Measurements from ENCODE around the gene CSGALNACT2.

CSGALNACT2 gene

GRCh38 chr10:43188702-43189101 lies 50.5 kb downstream of the CSGALNACT2 start:
- Histone ChIP-seq H3K4me1 (ENCODE audit: low read depth, poor library complexity, severe bottlenecking) (no peaks in the 10 kb centered on the region), H3K4me2 (no peak overlapping the region), H3K36me3 (ENCODE audit: insufficient read depth) (no peaks in the 10 kb centered on the region), H3K27ac (no peak overlapping the region), H3K9ac (no peak overlapping the region), H4K20me1 (ENCODE audit: insufficient read depth) (no peaks in the 10 kb centered on the region), H3K79me2 (ENCODE audit: insufficient read depth, low read depth) (no peaks in the 10 kb centered on the region), H2AFZ (ENCODE audit: low read depth) (no peak overlapping the region), H3K4me3 (IDR thresholded peaks at IDR 0.05; ENCODE audit: insufficient read depth, low read depth, low read length) (no peak overlapping the region), H3K27me3 (ENCODE audit: insufficient read depth, low read depth) (no peaks in the 10 kb centered on the region)
- no peak for TF ChIP-seq CTCF (conservative IDR thresholded peaks at IDR 0.05; ENCODE audit: low read depth, low read length)

GRCh38 chr10:43190289-43190688 lies 52.0 kb downstream of the CSGALNACT2 start:
- TF ChIP-seq CTCF (conservative IDR thresholded peaks at IDR 0.05; ENCODE audit: low read depth, low read length): no peak

GRCh38 chr10:43190775-43191174 lies 52.5 kb downstream of the CSGALNACT2 start:
- Histone ChIP-seq H2AFZ (ENCODE audit: low read depth) (no peak overlapping the region), H3K27me3 (ENCODE audit: insufficient read depth, low read depth) (no peaks in the 10 kb centered on the region), H3K27ac (no peak overlapping the region), H3K4me2 (no peak overlapping the region), H3K4me3 (IDR thresholded peaks at IDR 0.05; ENCODE audit: insufficient read depth, low read depth, low read length) (no peak overlapping the region), H3K79me2 (ENCODE audit: insufficient read depth, low read depth) (no peaks in the 10 kb centered on the region), H3K9ac (no peak overlapping the region), H3K4me1 (ENCODE audit: low read depth, poor library complexity, severe bottlenecking) (no peaks in the 10 kb centered on the region), H3K36me3 (ENCODE audit: insufficient read depth) (no peaks in the 10 kb centered on the region), H4K20me1 (ENCODE audit: insufficient read depth) (no peaks in the 10 kb centered on the region)
- TF ChIP-seq CTCF (conservative IDR thresholded peaks at IDR 0.05; ENCODE audit: low read depth, low read length): no peak

More at GRCh38 chr10:43190289-43190688, 52.0 kb downstream of the CSGALNACT2 start:
- H3K79me2 ChIP-seq (ENCODE audit: insufficient read depth, low read depth): no peaks in the 10 kb centered on the region
- no peak overlapping the region for H3K9ac ChIP-seq
- no peaks in the 10 kb centered on the region for H3K4me1 ChIP-seq (ENCODE audit: low read depth, poor library complexity, severe bottlenecking)
- no peaks in the 10 kb centered on the region for H3K27me3 ChIP-seq (ENCODE audit: insufficient read depth, low read depth)
- no peaks in the 10 kb centered on the region for H4K20me1 ChIP-seq (ENCODE audit: insufficient read depth)
- no peak overlapping the region for H3K4me2 ChIP-seq
- no peak overlapping the region for H3K27ac ChIP-seq
- H3K36me3 ChIP-seq (ENCODE audit: insufficient read depth): no peaks in the 10 kb centered on the region
- no peak overlapping the region for H2AFZ ChIP-seq (ENCODE audit: low read depth)
- H3K4me3 ChIP-seq (IDR thresholded peaks at IDR 0.05; ENCODE audit: insufficient read depth, low read depth, low read length): no peak overlapping the region

DNA sequence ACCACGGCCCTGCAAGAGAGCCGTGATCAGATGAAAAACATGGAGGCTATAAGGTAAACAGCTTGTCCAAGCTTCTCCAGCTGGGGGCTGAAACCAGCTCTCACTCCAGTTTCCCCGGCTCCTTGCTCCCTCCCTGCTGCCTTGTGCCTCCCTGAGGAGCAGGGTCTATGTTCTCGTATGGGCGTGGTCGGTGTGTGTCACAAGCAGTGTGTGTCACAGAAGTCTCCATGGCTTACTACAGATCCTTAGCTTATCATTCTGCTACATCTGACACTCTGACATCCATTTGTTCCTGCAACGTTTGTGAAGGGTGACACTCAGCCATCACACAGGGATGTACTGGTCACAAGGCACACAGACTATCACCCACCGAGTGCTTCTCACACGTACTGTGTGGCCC lies 54.6 kb downstream of the CSGALNACT2 start:
- no peak for TF ChIP-seq CTCF (conservative IDR thresholded peaks at IDR 0.05; ENCODE audit: low read depth, low read length)

More for the DNA sequence above, 54.6 kb downstream of the CSGALNACT2 start:
- Histone ChIP-seq H3K4me3 (IDR thresholded peaks at IDR 0.05; ENCODE audit: insufficient read depth, low read depth, low read length) (no peak overlapping the region), H3K36me3 (ENCODE audit: insufficient read depth) (no peaks in the 10 kb centered on the region), H3K27me3 (ENCODE audit: insufficient read depth, low read depth) (no peaks in the 10 kb centered on the region), H4K20me1 (ENCODE audit: insufficient read depth) (no peaks in the 10 kb centered on the region), H2AFZ (ENCODE audit: low read depth) (no peak overlapping the region), H3K79me2 (ENCODE audit: insufficient read depth, low read depth) (no peaks in the 10 kb centered on the region), H3K27ac (no peak overlapping the region), H3K9ac (no peak overlapping the region), H3K4me2 (no peak overlapping the region), H3K4me1 (ENCODE audit: low read depth, poor library complexity, severe bottlenecking) (no peaks in the 10 kb centered on the region)
